HepG2 (cell line): ENCODE results near the gene RNF149. TPM values are rescaled to one million over a fixed set of nuclear protein-coding genes. Genes with fewer than 3 reads are reported as not detected.

ENCODE experiments used
- CHD2 ChIP-seq: IDR thresholded peaks from 2 replicates; pipeline ENCODE4 v1.6.1; 2011; ENCODE audit warnings: low read depth, low read length, improper control_type of control experiment
- GFI1 ChIP-seq: sonication (generic); formaldehyde crosslinking; IDR thresholded peaks from 2 replicates; pipeline ENCODE4 v1.5.0; 2020; ENCODE audit warnings: missing genetic modification reagents, mild to moderate bottlenecking, borderline replicate concordance
- HNF1B ChIP-seq: sonication (generic); formaldehyde crosslinking; IDR thresholded peaks from 2 replicates; pipeline ENCODE4 v1.5.1; 2020; ENCODE audit warnings: mild to moderate bottlenecking, moderate library complexity, missing genetic modification reagents
- HNRNPK ChIP-seq: fragments of 200-400 bp; formaldehyde crosslinking; IDR thresholded peaks from 2 replicates; pipeline ENCODE4 v1.6.1; 2018; ENCODE audit warnings: low read length, low read depth, moderate library complexity, mild to moderate bottlenecking; ENCODE audit not compliant: poor library complexity, severe bottlenecking
- HOXD1 ChIP-seq: sonication (generic); formaldehyde crosslinking; IDR thresholded peaks from 2 replicates; pipeline ENCODE4 v1.5.0; 2020; ENCODE audit warnings: missing genetic modification reagents
- JARID2 ChIP-seq: sonication (generic); formaldehyde crosslinking; IDR thresholded peaks from 2 replicates; pipeline ENCODE4 v1.8.1; 2023; ENCODE audit warnings: missing genetic modification reagents, inconsistent platforms; ENCODE audit not compliant: insufficient replicate concordance
- JUN ChIP-seq: sonication (generic); formaldehyde crosslinking; IDR thresholded peaks from 2 replicates; pipeline ENCODE4 v1.4.0; 2020; ENCODE audit warnings: mild to moderate bottlenecking, missing genetic modification reagents
- MNT ChIP-seq: fragments of 450-650 bp; IDR thresholded peaks from 2 replicates; pipeline ENCODE4 v1.6.1; 2016
- NFE2L2 ChIP-seq: fragments of 150-350 bp; IDR thresholded peaks from 2 replicates; pipeline ENCODE4 v1.6.1; 2014; ENCODE audit warnings: low read length
- NR2C2 ChIP-seq: sonication (generic); formaldehyde crosslinking; IDR thresholded peaks from 2 replicates; pipeline ENCODE4 v1.4.0; 2020; ENCODE audit warnings: missing genetic modification reagents, mild to moderate bottlenecking, moderate library complexity, borderline replicate concordance
- NR2F6 ChIP-seq, 2 experiments: IDR thresholded peaks; 2 replicates each; pipeline ENCODE4 v1.6.1; 2016; ENCODE audit warnings: antibody characterized with exemption in 1 of 2, mild to moderate bottlenecking in 1 of 2
- SALL2 ChIP-seq: sonication (generic); formaldehyde crosslinking; IDR thresholded peaks from 2 replicates; pipeline ENCODE4 v1.8.1; 2023; ENCODE audit warnings: mild to moderate bottlenecking, missing genetic modification reagents, inconsistent platforms
- SRSF9 ChIP-seq: fragments of 200-400 bp; formaldehyde crosslinking; IDR thresholded peaks from 2 replicates; pipeline ENCODE4 v1.6.1; 2018; ENCODE audit warnings: borderline replicate concordance, mild to moderate bottlenecking, low read depth, low read length; ENCODE audit not compliant: insufficient read depth, poor library complexity, severe bottlenecking
- ZBTB38 ChIP-seq: sonication (generic); formaldehyde crosslinking; IDR thresholded peaks from 2 replicates; pipeline ENCODE4 v1.5.1; 2020; ENCODE audit warnings: mild to moderate bottlenecking, missing genetic modification reagents
- ZBTB7A ChIP-seq: sonication (generic); formaldehyde crosslinking; IDR thresholded peaks from 2 replicates; pipeline ENCODE4 v1.8.0; 2022; ENCODE audit warnings: mild to moderate bottlenecking, missing genetic modification reagents
- ZFP36L1 ChIP-seq: sonication (generic); formaldehyde crosslinking; IDR thresholded peaks from 2 replicates; pipeline ENCODE4 v1.8.0; 2022; ENCODE audit warnings: mild to moderate bottlenecking, missing genetic modification reagents, moderate library complexity
- ZNF180 ChIP-seq: sonication (generic); formaldehyde crosslinking; IDR thresholded peaks from 2 replicates; pipeline ENCODE4 v1.4.0; 2020; ENCODE audit warnings: low read depth, missing genetic modification reagents, borderline replicate concordance
- ZNF790 ChIP-seq: sonication (generic); formaldehyde crosslinking; IDR thresholded peaks from 2 replicates; pipeline ENCODE4 v1.8.0; 2022; ENCODE audit warnings: missing genetic modification reagents, mild to moderate bottlenecking, borderline replicate concordance
- polyA plus RNA-seq, 8 experiments: library from polyadenylated mRNA; depleted of rRNA in 3 of 8; stranded (reverse) in 7 of 8; unstranded in 1 of 8; fragments of >200 nt; fragmentation: Illumina TruSeq in 4 of 8; extraction: Trizol in 4 of 8; gene quantifications; 2 replicates each; pipeline versions ENCODE4 v1.2.1 to v1.2.3, GENCODE V29; 2011 to 2016; ENCODE audit warnings: low read depth in 4 of 8, missing spikeins in 1 of 8, mixed read lengths in 1 of 8; ENCODE audit not compliant: insufficient read depth in 1 of 8
- total RNA-seq, 5 experiments: library from RNA; depleted of rRNA; stranded (reverse); fragments of >200 nt; fragmentation: Illumina TruSeq; extraction: Trizol; gene quantifications; 2 replicates each; pipeline ENCODE4 v1.2.3, GENCODE V29; 2016; ENCODE audit warnings: low read depth in 1 of 5
- TF ChIP-seq, protein P1 (sequence below): sonication (generic); formaldehyde crosslinking; IDR thresholded peaks from 2 replicates; pipeline ENCODE4 v1.5.0; 2020; ENCODE audit warnings: mild to moderate bottlenecking, missing genetic modification reagents, borderline replicate concordance
- TF ChIP-seq, protein P2 (sequence below): sonication (generic); formaldehyde crosslinking; IDR thresholded peaks from 2 replicates; pipeline ENCODE4 v1.4.0; 2020; ENCODE audit warnings: low read depth, mild to moderate bottlenecking, missing genetic modification reagents

Gene RNF149
- total and polyA plus RNA-seq, 2 of the 13 experiments (the other 11 are each of a cell fraction or from before 2014, with no cell fraction given) = 87.6 to 109 TPM

GRCh38 chr2:101252408-101253012, 56.0 kb downstream of the RNF149 start, which contains the start of gene CNOT11 (continued):
- TF ChIP-seq GFI1 = no peak
- TF ChIP-seq NR2C2 = peak; percentile 81
- TF ChIP-seq, protein P1, sequence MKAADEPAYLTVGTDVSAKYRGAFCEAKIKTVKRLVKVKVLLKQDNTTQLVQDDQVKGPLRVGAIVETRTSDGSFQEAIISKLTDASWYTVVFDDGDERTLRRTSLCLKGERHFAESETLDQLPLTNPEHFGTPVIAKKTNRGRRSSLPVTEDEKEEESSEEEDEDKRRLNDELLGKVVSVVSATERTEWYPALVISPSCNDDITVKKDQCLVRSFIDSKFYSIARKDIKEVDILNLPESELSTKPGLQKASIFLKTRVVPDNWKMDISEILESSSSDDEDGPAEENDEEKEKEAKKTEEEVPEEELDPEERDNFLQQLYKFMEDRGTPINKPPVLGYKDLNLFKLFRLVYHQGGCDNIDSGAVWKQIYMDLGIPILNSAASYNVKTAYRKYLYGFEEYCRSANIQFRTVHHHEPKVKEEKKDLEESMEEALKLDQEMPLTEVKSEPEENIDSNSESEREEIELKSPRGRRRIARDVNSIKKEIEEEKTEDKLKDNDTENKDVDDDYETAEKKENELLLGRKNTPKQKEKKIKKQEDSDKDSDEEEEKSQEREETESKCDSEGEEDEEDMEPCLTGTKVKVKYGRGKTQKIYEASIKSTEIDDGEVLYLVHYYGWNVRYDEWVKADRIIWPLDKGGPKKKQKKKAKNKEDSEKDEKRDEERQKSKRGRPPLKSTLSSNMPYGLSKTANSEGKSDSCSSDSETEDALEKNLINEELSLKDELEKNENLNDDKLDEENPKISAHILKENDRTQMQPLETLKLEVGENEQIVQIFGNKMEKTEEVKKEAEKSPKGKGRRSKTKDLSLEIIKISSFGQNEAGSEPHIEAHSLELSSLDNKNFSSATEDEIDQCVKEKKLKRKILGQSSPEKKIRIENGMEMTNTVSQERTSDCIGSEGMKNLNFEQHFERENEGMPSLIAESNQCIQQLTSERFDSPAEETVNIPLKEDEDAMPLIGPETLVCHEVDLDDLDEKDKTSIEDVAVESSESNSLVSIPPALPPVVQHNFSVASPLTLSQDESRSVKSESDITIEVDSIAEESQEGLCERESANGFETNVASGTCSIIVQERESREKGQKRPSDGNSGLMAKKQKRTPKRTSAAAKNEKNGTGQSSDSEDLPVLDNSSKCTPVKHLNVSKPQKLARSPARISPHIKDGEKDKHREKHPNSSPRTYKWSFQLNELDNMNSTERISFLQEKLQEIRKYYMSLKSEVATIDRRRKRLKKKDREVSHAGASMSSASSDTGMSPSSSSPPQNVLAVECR = peak; percentile 88; the same call in 1 of the 2 replicates
- 0 out of 2 replicates have a peak, but pooled peaks have one; percentile 40 for TF ChIP-seq MNT
- TF ChIP-seq NR2F6 (IDR thresholded peaks at IDR 0.05) = no peak
- TF ChIP-seq NR2F6 (CRISPR knock-in tag; IDR thresholded peaks at IDR 0.05) = peak; percentile 53; the same call in 1 of the 2 replicates
- TF ChIP-seq ZNF790 (CRISPR knock-in tag) = peak; percentile 84; the same call in 1 of the 2 replicates
- peak; percentile 38 for TF ChIP-seq JARID2 (CRISPR knock-in tag)
- TF ChIP-seq NFE2L2 = no peak
- TF ChIP-seq ZNF180 (CRISPR knock-in tag) = no peak
- TF ChIP-seq CHD2 = no peak; the same call in 1 of the 2 replicates
- peak; percentile 55; the same call in 1 of the 2 replicates for TF ChIP-seq SALL2 (CRISPR knock-in tag)
- TF ChIP-seq ZFP36L1 (CRISPR knock-in tag) = no peak; the same call in 1 of the 2 replicates
- TF ChIP-seq HNRNPK = peak; percentile 85
- TF ChIP-seq HNF1B = peak; percentile 96
- no peak for TF ChIP-seq SRSF9
- peak; percentile 84 for TF ChIP-seq ZBTB38 (CRISPR knock-in tag)
- TF ChIP-seq HOXD1 = no peak
- TF ChIP-seq ZBTB7A (CRISPR knock-in tag) = no peak
- TF ChIP-seq, protein P2, sequence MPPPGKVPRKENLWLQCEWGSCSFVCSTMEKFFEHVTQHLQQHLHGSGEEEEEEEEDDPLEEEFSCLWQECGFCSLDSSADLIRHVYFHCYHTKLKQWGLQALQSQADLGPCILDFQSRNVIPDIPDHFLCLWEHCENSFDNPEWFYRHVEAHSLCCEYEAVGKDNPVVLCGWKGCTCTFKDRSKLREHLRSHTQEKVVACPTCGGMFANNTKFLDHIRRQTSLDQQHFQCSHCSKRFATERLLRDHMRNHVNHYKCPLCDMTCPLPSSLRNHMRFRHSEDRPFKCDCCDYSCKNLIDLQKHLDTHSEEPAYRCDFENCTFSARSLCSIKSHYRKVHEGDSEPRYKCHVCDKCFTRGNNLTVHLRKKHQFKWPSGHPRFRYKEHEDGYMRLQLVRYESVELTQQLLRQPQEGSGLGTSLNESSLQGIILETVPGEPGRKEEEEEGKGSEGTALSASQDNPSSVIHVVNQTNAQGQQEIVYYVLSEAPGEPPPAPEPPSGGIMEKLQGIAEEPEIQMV = no peak
- TF ChIP-seq JUN (CRISPR knock-in tag) = no peak
